ELR (cell line): ENCODE results near the gene HOXD12.

ENCODE experiments used
- DNase-seq: peaks from one replicate; pipeline ENCODE4 v3.0.0-alpha.2; 2015; ENCODE audit warnings: low read depth

HOXD12 gene

GRCh38 chr2:176099728-176100546, at the start of gene HOXD12:
Gene HOXD12, plus strand, starts transcription at chr2:176099795. Its CDS starts 7 bp downstream, at chr2:176099802.
- no peak for DNase-seq

- DNase-seq: peak; percentile 17
Observed at GRCh38 chr2:176056406-176056805, 43.2 kb upstream of the HOXD12 start.

- DNase-seq: no peak
Observed at GRCh38 chr2:176063958-176064357, 35.6 kb upstream of the HOXD12 start.

GRCh38 chr2:176066645-176067588, 32.7 kb upstream of the HOXD12 start:
- no peak for DNase-seq

GRCh38 chr2:176067589-176068418, 31.8 kb upstream of the HOXD12 start:
- no peak for DNase-seq

- no peak for DNase-seq
Observed at GRCh38 chr2:176068419-176068832, 31.2 kb upstream of the HOXD12 start.

GRCh38 chr2:176071330-176072291, 28.0 kb upstream of the HOXD12 start:
- no peak for DNase-seq

- DNase-seq: no peak
Observed at GRCh38 chr2:176072292-176072669, 27.3 kb upstream of the HOXD12 start.

- no peak for DNase-seq
Observed at GRCh38 chr2:176072951-176073904, 26.4 kb upstream of the HOXD12 start.

- no peak for DNase-seq
Observed at GRCh38 chr2:176074919-176075425, 24.6 kb upstream of the HOXD12 start.

GRCh38 chr2:176075481-176075880, 24.1 kb upstream of the HOXD12 start:
- DNase-seq: peak; percentile 11

GRCh38 chr2:176076063-176076462, 23.5 kb upstream of the HOXD12 start:
- DNase-seq: no peak

GRCh38 chr2:176076796-176077195, 22.8 kb upstream of the HOXD12 start:
- DNase-seq: no peak

- DNase-seq: no peak
Observed at GRCh38 chr2:176078541-176079284, 20.9 kb upstream of the HOXD12 start.

- peak; percentile 3 for DNase-seq
Observed at GRCh38 chr2:176079285-176079830, 20.2 kb upstream of the HOXD12 start.

- DNase-seq: peak; percentile 60
Observed at GRCh38 chr2:176079831-176080539, 19.6 kb upstream of the HOXD12 start.

- DNase-seq: peak; percentile 6
Observed at GRCh38 chr2:176080540-176081375, 18.8 kb upstream of the HOXD12 start.
